ENCODE data around the gene KIAA1217. TPM values are rescaled to one million over a fixed set of nuclear protein-coding genes. Genes with fewer than 3 reads are reported as not detected.

KIAA1217 gene
- total RNA-seq, 4 donors from 2014 or later: 10.1 to 15.9 (median 12.5) TPM

GRCh38 chr10:24207341-24207740 lies 1.6 kb upstream of the KIAA1217 start:
- no peaks in the 10 kb centered on the region for H3K36me3 ChIP-seq
- intact Hi-C loops (cut with DNase I): no loop called here
- no peaks in the 10 kb centered on the region for H3K9me3 ChIP-seq
- peak overlapping the region; percentile 84 to 89 (median 86) for H3K27ac ChIP-seq (replicated peaks in 1 of 4)
- no peak overlapping the region for H3K4me3 ChIP-seq
- peaks cover 23 to 44% (median 38%) of the 10 kb centered on the region in 4 donors for H3K4me1 ChIP-seq
- H3K27me3 ChIP-seq: no peaks in the 10 kb centered on the region
- no peak for DNase-seq (ENCODE audit: extremely low spot score)
- TF ChIP-seq POLR2A (IDR thresholded peaks at IDR 0.05; ENCODE audit: low read depth): no peak
- TF ChIP-seq EP300 (IDR thresholded peaks at IDR 0.05): no peak
- TF ChIP-seq CTCF (IDR thresholded peaks at IDR 0.05): no peak
- no peak for TF ChIP-seq POLR2AphosphoS5 (IDR thresholded peaks at IDR 0.05)
- WGBS: 72% methylated on average over 5 of the region's 5 CpGs

GRCh38 chr10:24207781-24208611 lies 942 bp upstream of the KIAA1217 start:
- no peak for DNase-seq (ENCODE audit: extremely low spot score)
- Histone ChIP-seq H3K36me3 (no peaks in the 10 kb centered on the region), H3K27ac (replicated peaks in 1 of 4) (peak overlapping the region; percentile 84 to 89 (median 86)), H3K27me3 (no peaks in the 10 kb centered on the region), H3K4me3 (peak overlapping the region; percentile 59 to 70 (median 64)), H3K4me1 (peaks cover 23 to 44% (median 38%) of the 10 kb centered on the region in 4 donors), H3K9me3 (no peaks in the 10 kb centered on the region)
- 51% methylated on average over 13 of the region's 13 CpGs for WGBS
- TF ChIP-seq POLR2AphosphoS5 (IDR thresholded peaks at IDR 0.05) (peak; percentile 43 to 56), EP300 (IDR thresholded peaks at IDR 0.05) (no peak)
- intact Hi-C loops (cut with DNase I): no loop called here

GRCh38 chr10:24209432-24209771 lies 464 bp downstream of the KIAA1217 start:
- no peak for DNase-seq (ENCODE audit: extremely low spot score)
- H3K4me1 ChIP-seq: peaks cover 30 to 49% (median 42%) of the 10 kb centered on the region in 4 donors
- intact Hi-C loops (cut with DNase I): no loop called here
- TF ChIP-seq POLR2A (IDR thresholded peaks at IDR 0.05; ENCODE audit: low read depth) (no peak), CTCF (IDR thresholded peaks at IDR 0.05) (no peak), POLR2AphosphoS5 (IDR thresholded peaks at IDR 0.05) (no peak), EP300 (IDR thresholded peaks at IDR 0.05) (no peak)
- H3K27ac ChIP-seq (replicated peaks in 1 of 4): peak overlapping the region; percentile 84 to 89 (median 86)
- no peaks in the 10 kb centered on the region for H3K36me3 ChIP-seq
- H3K4me3 ChIP-seq: peak overlapping the region; percentile 59 to 70 (median 64)
- H3K9me3 ChIP-seq: no peaks in the 10 kb centered on the region
- no peaks in the 10 kb centered on the region for H3K27me3 ChIP-seq
- 1% methylated on average over 5 of the region's 5 CpGs for WGBS

- WGBS: 10% methylated on average over 10 of the region's 12 CpGs
- DNase-seq (ENCODE audit: extremely low spot score): no peak
- Histone ChIP-seq H3K27ac (replicated peaks in 1 of 4) (peak overlapping the region; percentile 84 to 89 (median 86)), H3K4me1 (peaks cover 36 to 54% (median 48%) of the 10 kb centered on the region in 4 donors), H3K27me3 (no peaks in the 10 kb centered on the region), H3K4me3 (peak overlapping the region; percentile 59 to 70 (median 64)), H3K36me3 (no peaks in the 10 kb centered on the region), H3K9me3 (no peaks in the 10 kb centered on the region)
- TF ChIP-seq POLR2AphosphoS5 (IDR thresholded peaks at IDR 0.05) (peak in 1 of 2 donors; percentile 35), POLR2A (IDR thresholded peaks at IDR 0.05; ENCODE audit: low read depth) (no peak), EP300 (IDR thresholded peaks at IDR 0.05) (no peak), CTCF (IDR thresholded peaks at IDR 0.05) (no peak)
- intact Hi-C loops (cut with DNase I): no loop called here
These were observed 1.1 kb downstream of the KIAA1217 start for GRCh38 chr10:24209946-24210491.

GRCh38 chr10:24210501-24210900 lies 1.6 kb downstream of the KIAA1217 start:
- Histone ChIP-seq H3K9me3 (no peaks in the 10 kb centered on the region), H3K4me1 (peaks cover 41 to 58% (median 52%) of the 10 kb centered on the region in 4 donors), H3K27me3 (no peaks in the 10 kb centered on the region), H3K36me3 (no peaks in the 10 kb centered on the region), H3K27ac (replicated peaks in 1 of 4) (peak overlapping the region; percentile 84 to 89 (median 86)), H3K4me3 (peak overlapping the region; percentile 59 to 70 (median 64))
- intact Hi-C loops (cut with DNase I): no loop called here
- DNase-seq (ENCODE audit: extremely low spot score): no peak
- TF ChIP-seq POLR2A (IDR thresholded peaks at IDR 0.05; ENCODE audit: low read depth): no peak
- no peak for TF ChIP-seq POLR2AphosphoS5 (IDR thresholded peaks at IDR 0.05)
- TF ChIP-seq EP300 (IDR thresholded peaks at IDR 0.05): no peak
- TF ChIP-seq CTCF (IDR thresholded peaks at IDR 0.05): no peak
- 45% methylated on average over 2 of the region's 2 CpGs for WGBS

Measured in esophagus muscularis mucosa (tissue), 4 donors.